Colonic mucosa (tissue), 4 donors: ENCODE data around the gene DGLUCY. TPM values are rescaled to one million over a fixed set of nuclear protein-coding genes. Genes with fewer than 3 reads are reported as not detected.

Experiments used
- DNase-seq: peaks from one replicate; pipeline ENCODE4 v3.0.0-alpha.2; 2020
- H3K27ac ChIP-seq: fragments of 200-600 bp; one replicate; pipeline ENCODE4 v1.8.0; 2021
- H3K27me3 ChIP-seq: fragments of 200-600 bp; one replicate; pipeline ENCODE4 v1.8.0; 2021
- H3K36me3 ChIP-seq: fragments of 200-600 bp; one replicate; pipeline ENCODE4 v1.8.0; 2021
- H3K4me1 ChIP-seq: fragments of 200-600 bp; one replicate; pipeline ENCODE4 v1.8.0; 2021; ENCODE audit warnings: mild to moderate bottlenecking
- H3K4me3 ChIP-seq: fragments of 200-600 bp; one replicate; pipeline ENCODE4 v1.8.0; 2021
- H3K9ac ChIP-seq, 2 donors: one replicate each; pipeline ENCODE4 v1.7.0; 2013; ENCODE audit warnings: control low read depth in 2 of 2, low read depth in 2 of 2, low read length in 2 of 2
- H3K9me3 ChIP-seq: fragments of 200-600 bp; one replicate; pipeline ENCODE4 v1.8.0; 2021
- intact Hi-C: fragments of 100-400 bp; cut with DNase I; formaldehyde crosslinking; loops from one replicate; pipeline ENCODE4 v1.14.1; 2022
- total RNA-seq, 2 donors: library from RNA; stranded (reverse); fragmentation: NEBNext Ultra II Directional in 1 of 2; extraction: Animal tissue kit (Norgen Biotek cat#: 25700) in 1 of 2; gene quantifications; one replicate each; pipeline ENCODE4 v1.2.1, GENCODE V29; 2021
- TF ChIP-seq, protein P1 (sequence below): fragments of 200-600 bp; IDR thresholded peaks from one replicate; pipeline ENCODE4 v1.8.0; 2022; ENCODE audit warnings: antibody characterized with exemption, mild to moderate bottlenecking
- donor health status: healthy.
- donor health status: DM: no; HTN: no; CAD: no.
- donor health status: DM: no; HTN: no; CAD: no.

DGLUCY gene
- total RNA-seq, 2 donors from 2014 or later, result 67.3 to 105 TPM

GRCh38 chr14:91135039-91135438, 21.2 kb downstream of the DGLUCY start:
- no peaks in the 10 kb centered on the region for H3K27me3 ChIP-seq
- no peak for DNase-seq
- H3K9me3 ChIP-seq, result no peaks in the 10 kb centered on the region
- intact Hi-C loops, result no loop called here
- TF ChIP-seq, protein P1, sequence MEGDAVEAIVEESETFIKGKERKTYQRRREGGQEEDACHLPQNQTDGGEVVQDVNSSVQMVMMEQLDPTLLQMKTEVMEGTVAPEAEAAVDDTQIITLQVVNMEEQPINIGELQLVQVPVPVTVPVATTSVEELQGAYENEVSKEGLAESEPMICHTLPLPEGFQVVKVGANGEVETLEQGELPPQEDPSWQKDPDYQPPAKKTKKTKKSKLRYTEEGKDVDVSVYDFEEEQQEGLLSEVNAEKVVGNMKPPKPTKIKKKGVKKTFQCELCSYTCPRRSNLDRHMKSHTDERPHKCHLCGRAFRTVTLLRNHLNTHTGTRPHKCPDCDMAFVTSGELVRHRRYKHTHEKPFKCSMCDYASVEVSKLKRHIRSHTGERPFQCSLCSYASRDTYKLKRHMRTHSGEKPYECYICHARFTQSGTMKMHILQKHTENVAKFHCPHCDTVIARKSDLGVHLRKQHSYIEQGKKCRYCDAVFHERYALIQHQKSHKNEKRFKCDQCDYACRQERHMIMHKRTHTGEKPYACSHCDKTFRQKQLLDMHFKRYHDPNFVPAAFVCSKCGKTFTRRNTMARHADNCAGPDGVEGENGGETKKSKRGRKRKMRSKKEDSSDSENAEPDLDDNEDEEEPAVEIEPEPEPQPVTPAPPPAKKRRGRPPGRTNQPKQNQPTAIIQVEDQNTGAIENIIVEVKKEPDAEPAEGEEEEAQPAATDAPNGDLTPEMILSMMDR, result no peak
- no peaks in the 10 kb centered on the region for H3K36me3 ChIP-seq
- H3K4me3 ChIP-seq, result no peak overlapping the region
- no peak overlapping the region for H3K27ac ChIP-seq
- H3K4me1 ChIP-seq, result no peaks in the 10 kb centered on the region
- no peak overlapping the region for H3K9ac ChIP-seq

DNA sequence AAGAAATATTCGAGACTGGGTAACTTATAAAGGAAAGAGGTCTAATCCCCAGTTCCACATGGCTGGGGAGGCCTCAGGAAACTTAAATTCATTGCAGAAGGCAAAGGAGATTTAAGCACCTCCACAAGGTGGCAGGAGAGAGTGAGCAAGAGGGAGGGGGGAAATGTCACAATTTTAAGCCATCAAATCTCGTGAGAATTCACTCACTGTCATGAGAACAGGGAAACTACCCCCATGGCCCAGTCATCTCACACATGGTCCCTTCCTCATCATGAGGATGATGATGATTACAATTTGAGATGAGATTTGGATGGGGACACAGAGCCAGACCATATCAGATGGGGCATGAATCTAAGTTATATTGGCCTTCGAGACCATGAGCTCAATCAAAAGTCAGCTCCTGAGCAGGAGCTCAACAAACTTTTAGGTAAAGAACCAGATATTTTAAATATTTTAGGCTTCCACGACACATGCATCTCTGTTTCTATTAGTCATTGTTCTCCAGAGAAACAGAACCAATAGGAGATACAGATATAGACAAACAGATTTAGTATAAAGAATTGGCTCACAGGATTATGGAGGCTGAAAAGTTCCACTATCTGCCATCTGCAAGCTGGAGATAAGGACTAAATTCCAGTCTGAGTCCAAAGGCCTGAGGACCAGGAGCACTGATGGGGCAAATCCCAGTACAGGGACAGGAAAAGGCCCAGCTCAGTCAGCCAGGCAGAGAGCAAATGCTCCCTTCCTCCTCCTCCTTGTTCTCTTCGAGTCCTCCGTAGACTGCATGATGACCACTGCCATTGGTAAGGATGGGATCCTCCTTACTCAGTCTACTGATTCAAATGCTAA, 24.9 kb downstream of the DGLUCY start:
- intact Hi-C loops, result no loop called here
- TF ChIP-seq, protein P1, result peak; percentile 41
- H3K9me3 ChIP-seq, result no peaks in the 10 kb centered on the region
- H3K27ac ChIP-seq, result no peak overlapping the region
- peak; percentile 40 for DNase-seq
- no peaks in the 10 kb centered on the region for H3K27me3 ChIP-seq
- H3K4me1 ChIP-seq, result peaks cover 4% of the 10 kb centered on the region
- no peaks in the 10 kb centered on the region for H3K36me3 ChIP-seq
- no peak overlapping the region for H3K9ac ChIP-seq
- H3K4me3 ChIP-seq, result no peak overlapping the region

GRCh38 chr14:91139776-91140175, 25.9 kb downstream of the DGLUCY start:
- intact Hi-C loops, result loop anchor here (10.0 kb wide), 1 partner anchor 85 kb away; no protein-coding TSS in a partner anchor
- Histone ChIP-seq H3K27ac (no peak overlapping the region), H3K36me3 (no peaks in the 10 kb centered on the region), H3K9me3 (no peaks in the 10 kb centered on the region), H3K27me3 (no peaks in the 10 kb centered on the region), H3K9ac (no peak overlapping the region), H3K4me3 (no peak overlapping the region), H3K4me1 (peaks cover 4% of the 10 kb centered on the region)
- DNase-seq, result no peak
- TF ChIP-seq, protein P1, result no peak

GRCh38 chr14:91140672-91141071, 26.8 kb downstream of the DGLUCY start:
- Histone ChIP-seq H3K27ac (no peak overlapping the region), H3K9me3 (no peaks in the 10 kb centered on the region), H3K9ac (no peak overlapping the region), H3K4me3 (no peak overlapping the region), H3K36me3 (no peaks in the 10 kb centered on the region), H3K27me3 (no peaks in the 10 kb centered on the region), H3K4me1 (peaks cover 4% of the 10 kb centered on the region)
- TF ChIP-seq, protein P1, result peak; percentile 28
- peak; percentile 50 for DNase-seq
- intact Hi-C loops, result loop anchor here (10.0 kb wide), 1 partner anchor 86 kb away; no protein-coding TSS in a partner anchor

- no peaks in the 10 kb centered on the region for H3K36me3 ChIP-seq
- no peaks in the 10 kb centered on the region for H3K9me3 ChIP-seq
- H3K27ac ChIP-seq, result no peak overlapping the region
- H3K9ac ChIP-seq, result no peak overlapping the region
- peaks cover 4% of the 10 kb centered on the region for H3K4me1 ChIP-seq
- TF ChIP-seq, protein P1, result no peak
- DNase-seq, result no peak
- H3K4me3 ChIP-seq, result no peak overlapping the region
- intact Hi-C loops, result loop anchor here (10.0 kb wide), 1 partner anchor 87 kb away; no protein-coding TSS in a partner anchor
- H3K27me3 ChIP-seq, result no peaks in the 10 kb centered on the region
Observed at GRCh38 chr14:91142214-91142668, 28.4 kb downstream of the DGLUCY start.
